SK-N-SH (cell line): ENCODE measurements around the gene LTF. TPM values are rescaled to one million over a fixed set of nuclear protein-coding genes. Genes with fewer than 3 reads are reported as not detected.

ENCODE experiments used
- CTCF ChIA-PET: fragments of 300-600, 350-600 bp; formaldehyde crosslinking; extraction: SDS; loops from one replicate; lab custom pipeline; 2021; lab: Yijun Ruan, JAX
- POLR2A ChIA-PET: fragments of 350-600 bp; sonication (Branson Sonifier 250); formaldehyde crosslinking; extraction: SDS; loops from one replicate; lab custom pipeline; 2020; ENCODE audit warnings: antibody characterized with exemption, inconsistent platforms; lab: Yijun Ruan, JAX
- DNase-seq: peaks from one replicate; pipeline ENCODE4 v3.0.0; 2012
- H2AFZ ChIP-seq: fragments of 200-600 bp; sonication (generic); 2 replicates; pipeline ENCODE4 v1.8.1; 2016; ENCODE audit warnings: antibody characterized with exemption, mild to moderate bottlenecking, low read depth
- H3F3A ChIP-seq: fragments of 200-600 bp; sonication (generic); replicated peaks from 2 replicates; pipeline ENCODE3; 2016; ENCODE audit warnings: antibody characterized with exemption, mild to moderate bottlenecking; ENCODE audit not compliant: insufficient read depth
- H3K27ac ChIP-seq, 2 experiments: fragments of 200-500 bp in 1 of 2; fragments of 200-600 bp in 1 of 2; sonication (Bioruptor generic) in 1 of 2; sonication (generic), shearing (Covaris generic) in 1 of 2; 2 replicates each; pipeline versions ENCODE4 v1.5.1 to v1.6.1; 2014 to 2016; ENCODE audit warnings: low read depth in 2 of 2, inconsistent platforms in 1 of 2, low read length in 1 of 2, mild to moderate bottlenecking in 1 of 2, mixed read lengths in 1 of 2
- H3K27me3 ChIP-seq: fragments of 200-600 bp; sonication (generic), shearing (Covaris generic); 2 replicates; pipeline ENCODE4 v1.6.1; 2016; ENCODE audit warnings: mixed run types; ENCODE audit not compliant: insufficient read depth
- H3K36me3 ChIP-seq, 2 experiments: fragments of 200-500 bp in 1 of 2; fragments of 200-600 bp in 1 of 2; sonication (Bioruptor generic) in 1 of 2; sonication (generic) in 1 of 2; replicated peaks in 1 of 2; 2 replicates each; pipeline versions ENCODE3 to v1.5.1; 2014 to 2016; ENCODE audit warnings: low read length in 1 of 2, mild to moderate bottlenecking in 1 of 2; ENCODE audit not compliant: insufficient read depth in 2 of 2, control insufficient read depth in 1 of 2
- H3K4me1 ChIP-seq, 2 experiments: fragments of 200-500 bp in 1 of 2; fragments of 200-600 bp in 1 of 2; sonication (Bioruptor generic) in 1 of 2; sonication (generic), shearing (Covaris generic) in 1 of 2; 2 replicates each; pipeline versions ENCODE4 v1.5.1 to v1.6.1; 2014 to 2016; ENCODE audit warnings: low read depth in 1 of 2, low read length in 1 of 2, mixed run types in 1 of 2; ENCODE audit not compliant: insufficient read depth in 2 of 2, control insufficient read depth in 1 of 2
- H3K4me2 ChIP-seq: fragments of 200-600 bp; sonication (generic), shearing (Covaris generic); 2 replicates; pipeline ENCODE4 v1.6.1; 2017; ENCODE audit warnings: mixed run types
- H3K4me3 ChIP-seq, 2 experiments: fragments of 200-500 bp in 1 of 2; fragments of 200-600 bp in 1 of 2; sonication (Bioruptor generic) in 1 of 2; sonication (generic), shearing (Covaris generic) in 1 of 2; 2 replicates each; pipeline versions ENCODE4 v1.5.1 to v1.8.1; 2014 to 2016; ENCODE audit warnings: low read depth in 2 of 2, inconsistent platforms in 1 of 2, low read length in 1 of 2, mild to moderate bottlenecking in 1 of 2, mixed read lengths in 1 of 2, moderate library complexity in 1 of 2
- H3K79me2 ChIP-seq: fragments of 200-600 bp; sonication (generic); 2 replicates; pipeline ENCODE4 v1.8.1; 2017; ENCODE audit warnings: mild to moderate bottlenecking; ENCODE audit not compliant: insufficient read depth
- H3K9ac ChIP-seq: fragments of 200-600 bp; sonication (generic); 2 replicates; pipeline ENCODE4 v1.6.1; 2017; ENCODE audit warnings: mixed run types
- H3K9me2 ChIP-seq: fragments of 200-600 bp; sonication (generic); 2 replicates; pipeline ENCODE4 v1.6.1; 2017; ENCODE audit warnings: mixed run types
- H3K9me3 ChIP-seq: fragments of 200-600 bp; sonication (generic); 2 replicates; pipeline ENCODE4 v1.6.1; 2017; ENCODE audit warnings: mixed run types, mild to moderate bottlenecking, moderate library complexity
- H4K20me1 ChIP-seq: fragments of 200-600 bp; sonication (generic); 2 replicates; pipeline ENCODE4 v1.6.1; 2017; ENCODE audit warnings: mild to moderate bottlenecking, mixed run types; ENCODE audit not compliant: insufficient read depth
- CHD2 ChIP-seq: fragments of 150-350 bp; IDR thresholded peaks from 2 replicates; pipeline ENCODE4 v1.6.1; 2018; ENCODE audit warnings: low read length; ENCODE audit not compliant: partially characterized antibody
- CTCF ChIP-seq: fragments of 200-600 bp; sonication (generic); IDR thresholded peaks from 2 replicates; pipeline ENCODE4 v1.6.1; 2017; ENCODE audit warnings: antibody characterized with exemption, mild to moderate bottlenecking, moderate library complexity
- FOSL2 ChIP-seq: IDR thresholded peaks from 2 replicates; pipeline ENCODE4 v1.4.0; 2012; ENCODE audit warnings: low read depth, mild to moderate bottlenecking, moderate library complexity, borderline replicate concordance
- MXI1 ChIP-seq: IDR thresholded peaks from 2 replicates; pipeline ENCODE4 v1.6.1; 2012; ENCODE audit warnings: mild to moderate bottlenecking, low read depth, low read length, improper control_type of control experiment
- NFIC ChIP-seq: IDR thresholded peaks from 2 replicates; pipeline ENCODE4 v1.4.0; 2012; ENCODE audit warnings: borderline replicate concordance
- PBX3 ChIP-seq: IDR thresholded peaks from 2 replicates; pipeline ENCODE4; 2012
- REST ChIP-seq: IDR thresholded peaks from 2 replicates; pipeline ENCODE4 v1.6.1; 2012; ENCODE audit warnings: mild to moderate bottlenecking, low read depth, low read length, moderate library complexity
- USF2 ChIP-seq: fragments of 150-350 bp; IDR thresholded peaks from 2 replicates; pipeline ENCODE4 v1.6.1; 2017; ENCODE audit warnings: antibody characterized with exemption, low read length, low read depth, borderline replicate concordance
- ZBTB33 ChIP-seq: IDR thresholded peaks from 2 replicates; pipeline ENCODE4 v1.4.0; 2012; ENCODE audit warnings: low read depth, borderline replicate concordance
- WGBS: methylation state at CpG from one replicate; pipeline ENCODE4 v1.1.6; 2017; ENCODE audit warnings: low lambda C conversion rate; 5-methylcytosine and 5-hydroxymethylcytosine counted together
- polyA plus RNA-seq, 3 experiments: library from polyadenylated mRNA; depleted of rRNA; stranded (reverse); fragments of >200 nt; gene quantifications; 2 replicates each; pipeline ENCODE4 v1.2.3, GENCODE V29; 2012

The LTF gene
- polyA plus RNA-seq, 1 of the 3 experiments (the other 2 are of a cell fraction): not detected

GRCh38 chr3:46386205-46386604 is 78.5 kb downstream of the LTF start:
- POLR2A ChIA-PET: no interaction called here
- WGBS: 0% methylated on average over 4 of the region's 4 CpGs
- TF ChIP-seq FOSL2: no peak
- no peak for TF ChIP-seq CHD2
- TF ChIP-seq MXI1: no peak
- no peak for TF ChIP-seq USF2
- TF ChIP-seq REST: no peak
- no peak for TF ChIP-seq NFIC
- no peak for TF ChIP-seq CTCF
- no peak for TF ChIP-seq ZBTB33
- TF ChIP-seq PBX3: no peak
- Histone ChIP-seq H3K4me3 (no peak overlapping the region; a peak in 1 of 4 replicates), H3K36me3 (no peaks in the 10 kb centered on the region), H3K4me2 (peak overlapping the region; percentile 40; the same call in 1 of the 2 replicates), H4K20me1 (no peaks in the 10 kb centered on the region), H3K27me3 (peaks cover 42% of the 10 kb centered on the region; the same call in 1 of the 2 replicates), H3K9me2 (no peaks in the 10 kb centered on the region), H3K4me1 (no peaks in the 10 kb centered on the region), H3K9me3 (no peaks in the 10 kb centered on the region), H3K27ac (no peak overlapping the region), H3K79me2 (no peaks in the 10 kb centered on the region), H2AFZ (no peak overlapping the region), H3F3A (no peaks in the 10 kb centered on the region), H3K9ac (no peak overlapping the region)
- CTCF ChIA-PET: interaction anchor here (1.0 kb wide), 1 partner anchor 8 kb away, joined by 3 read pairs; no protein-coding TSS in a partner anchor
- no peak for DNase-seq

Other genes with a start within 250 kb of the LTF start
- gene CCR3, start 222.4 kb downstream of the LTF start, polyA plus RNA-seq (2012; rRNA removed): not detected in 2 replicates
- not detected in 2 replicates for gene CCR2, start 110.8 kb downstream of the LTF start, polyA plus RNA-seq (2012; rRNA removed)
- gene CCR5, start 94.0 kb downstream of the LTF start, polyA plus RNA-seq (2012; rRNA removed): not detected in 2 replicates
- not detected in 2 replicates for gene CCRL2, start 57.6 kb downstream of the LTF start, polyA plus RNA-seq (2012; rRNA removed)
- gene RTP3, start 33.1 kb upstream of the LTF start, polyA plus RNA-seq (2012; rRNA removed): not detected in 2 replicates
- gene LRRC2, start 101.4 kb upstream of the LTF start, polyA plus RNA-seq (2012; rRNA removed): 0.13 and 0.23 TPM in 2 replicates
- not detected in 2 replicates for gene FAM240A, start 147.6 kb upstream of the LTF start, polyA plus RNA-seq (2012; rRNA removed)
- gene ALS2CL, start 228.8 kb upstream of the LTF start, polyA plus RNA-seq (2012; rRNA removed): 0.18 and 0.58 TPM in 2 replicates
- gene TMIE, start 236.5 kb upstream of the LTF start, polyA plus RNA-seq (2012; rRNA removed): 0.03 and 0.10 TPM in 2 replicates